HG02623 (cell line): ENCODE measurements around the gene XXYLT1.
"Not testable (repeated sequence)": the region's sequence is repeated elsewhere in the genome, so short reads cannot be mapped to it uniquely, and the experiment has no call there.

ENCODE experiments used
- ATAC-seq: cut with Tn5 transposase; IDR thresholded peaks from one replicate; pipeline ENCODE4 v1.9.1; 2021; ENCODE audit warnings: moderate library complexity; ENCODE audit not compliant: unreplicated experiment

XXYLT1 gene

GRCh38 chr3:195102609-195103467, 168.1 kb downstream of the XXYLT1 start:
- ATAC-seq: no peak

- no peak for ATAC-seq
Observed at GRCh38 chr3:195101927-195102608, 168.9 kb downstream of the XXYLT1 start.

- ATAC-seq: no peak
Observed at GRCh38 chr3:195101001-195101583, 169.9 kb downstream of the XXYLT1 start.

- ATAC-seq: no peak
Observed at GRCh38 chr3:195099951-195100785, 170.8 kb downstream of the XXYLT1 start.

GRCh38 chr3:195098741-195099525, 172.0 kb downstream of the XXYLT1 start:
- no peak for ATAC-seq

- no peak for ATAC-seq
Observed at GRCh38 chr3:195097331-195098255, 173.4 kb downstream of the XXYLT1 start.

- ATAC-seq: no peak
Observed at GRCh38 chr3:195096484-195097330, 174.3 kb downstream of the XXYLT1 start.

GRCh38 chr3:195096053-195096452, 174.9 kb downstream of the XXYLT1 start:
- no peak for ATAC-seq

GRCh38 chr3:195095704-195096036, 175.3 kb downstream of the XXYLT1 start:
- no peak for ATAC-seq

GRCh38 chr3:195095035-195095703, 175.8 kb downstream of the XXYLT1 start:
- ATAC-seq: peak; percentile 61

- peak; percentile 65 for ATAC-seq
Observed at GRCh38 chr3:195094191-195094921, 176.6 kb downstream of the XXYLT1 start.

GRCh38 chr3:195093731-195094130, 177.2 kb downstream of the XXYLT1 start:
- no peak for ATAC-seq

GRCh38 chr3:195087840-195088601, 182.9 kb downstream of the XXYLT1 start:
- ATAC-seq: not testable (repeated sequence)

GRCh38 chr3:195087328-195087727, 183.6 kb downstream of the XXYLT1 start:
- ATAC-seq: no peak

GRCh38 chr3:195086885-195087284, 184.1 kb downstream of the XXYLT1 start:
- ATAC-seq: no peak

- no peak for ATAC-seq
Observed at GRCh38 chr3:195086341-195086740, 184.6 kb downstream of the XXYLT1 start.
